NB4 (cell line): Measurements from ENCODE around the gene TCERG1L.

ENCODE experiments used
- MYC ChIP-seq: IDR thresholded peaks from 2 replicates; pipeline ENCODE4 v1.6.1; 2011; ENCODE audit warnings: low read depth, low read length
- TF ChIP-seq, protein P1 (sequence below): IDR thresholded peaks from one replicate; pipeline ENCODE4 v1.5.1; 2012; ENCODE audit warnings: low read depth, low read length

DNA sequence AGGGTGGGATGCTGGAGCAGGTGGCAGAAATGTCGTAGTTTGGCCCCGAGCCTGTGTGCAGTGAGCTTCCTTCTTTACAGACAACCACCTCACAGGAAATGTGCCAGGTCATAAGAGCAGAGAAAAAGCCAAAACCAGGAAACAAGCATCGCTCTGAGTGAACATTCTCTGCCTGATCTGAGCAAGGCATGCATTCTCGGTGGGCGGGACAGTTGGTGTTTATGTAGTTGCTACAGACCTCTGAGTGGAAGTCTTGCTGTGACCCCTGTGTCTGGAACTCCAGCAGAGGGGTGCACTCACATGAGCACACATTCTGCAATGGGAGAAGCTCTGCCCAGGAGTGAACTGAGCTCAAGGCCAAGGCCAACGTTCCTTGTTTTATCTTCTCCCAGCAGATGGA lies 230.1 kb downstream of the TCERG1L start:
- TF ChIP-seq, protein P1, sequence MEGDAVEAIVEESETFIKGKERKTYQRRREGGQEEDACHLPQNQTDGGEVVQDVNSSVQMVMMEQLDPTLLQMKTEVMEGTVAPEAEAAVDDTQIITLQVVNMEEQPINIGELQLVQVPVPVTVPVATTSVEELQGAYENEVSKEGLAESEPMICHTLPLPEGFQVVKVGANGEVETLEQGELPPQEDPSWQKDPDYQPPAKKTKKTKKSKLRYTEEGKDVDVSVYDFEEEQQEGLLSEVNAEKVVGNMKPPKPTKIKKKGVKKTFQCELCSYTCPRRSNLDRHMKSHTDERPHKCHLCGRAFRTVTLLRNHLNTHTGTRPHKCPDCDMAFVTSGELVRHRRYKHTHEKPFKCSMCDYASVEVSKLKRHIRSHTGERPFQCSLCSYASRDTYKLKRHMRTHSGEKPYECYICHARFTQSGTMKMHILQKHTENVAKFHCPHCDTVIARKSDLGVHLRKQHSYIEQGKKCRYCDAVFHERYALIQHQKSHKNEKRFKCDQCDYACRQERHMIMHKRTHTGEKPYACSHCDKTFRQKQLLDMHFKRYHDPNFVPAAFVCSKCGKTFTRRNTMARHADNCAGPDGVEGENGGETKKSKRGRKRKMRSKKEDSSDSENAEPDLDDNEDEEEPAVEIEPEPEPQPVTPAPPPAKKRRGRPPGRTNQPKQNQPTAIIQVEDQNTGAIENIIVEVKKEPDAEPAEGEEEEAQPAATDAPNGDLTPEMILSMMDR: no peak
- TF ChIP-seq MYC: no peak
